ENCODE measurements around the gene DKKL1.
A peak's percentile ranks its signal among the peaks of the same experiment; 100 is the strongest.
"Not testable (repeated sequence)": the region's sequence is repeated elsewhere in the genome, so short reads cannot be mapped to it uniquely, and the experiment has no call there.

DKKL1 gene

DNA sequence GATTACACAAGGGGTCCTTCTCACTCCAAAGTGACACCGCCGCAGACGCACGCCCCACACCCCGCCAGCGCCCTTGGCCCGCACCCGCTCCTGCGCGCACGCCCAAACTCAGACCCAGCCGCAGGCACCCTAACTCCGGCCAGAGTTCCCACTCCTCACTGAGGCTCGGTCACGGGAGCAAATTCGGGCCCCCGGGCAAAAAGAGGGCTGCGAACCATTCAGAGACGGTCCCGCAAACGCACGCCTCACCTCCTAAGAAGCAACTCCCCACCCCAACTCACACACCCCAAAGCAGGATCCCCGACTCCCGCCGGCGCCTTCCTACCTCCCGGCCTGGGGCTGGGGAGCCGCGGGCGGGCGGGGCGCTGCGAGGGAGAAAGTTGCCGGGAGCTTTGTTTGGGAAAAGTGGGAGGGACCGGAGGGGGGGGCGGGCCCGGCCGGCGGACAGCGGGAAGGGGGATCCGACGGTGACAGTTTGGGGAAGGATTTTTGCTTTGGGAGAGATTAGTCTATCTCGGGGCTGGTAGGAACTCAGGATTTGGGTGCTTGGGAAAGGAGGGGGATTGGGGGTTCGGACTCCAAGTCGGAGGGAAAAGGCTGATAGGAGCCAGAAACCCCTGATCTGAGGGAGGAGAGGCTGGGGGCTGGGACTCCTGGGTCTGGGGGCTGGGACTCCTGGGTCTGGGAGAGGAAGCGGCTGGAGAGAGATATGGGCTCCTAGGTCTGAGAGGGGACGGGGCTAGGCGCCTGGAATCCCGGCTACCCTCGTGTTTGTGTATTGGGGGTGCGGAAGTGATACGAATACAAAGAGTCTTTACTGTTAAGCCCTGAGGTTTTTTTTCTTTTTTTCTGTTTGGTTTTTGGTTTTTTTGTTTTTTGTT, 1.4 kb upstream of the DKKL1 start, which contains the start of gene TEAD2:
Gene TEAD2, minus strand, starts transcription at position 369 of the 881 bp plus-strand sequence. CDS start 2,341 bp downstream, outside the sequence.
- H3K4me2 ChIP-seq, result no peak within 1 kb of the TSS
- H3K27me3 ChIP-seq, result peaks cover 61% of the 10 kb centered on the region
- H3K9me3 ChIP-seq, result peaks cover 10% of the 10 kb centered on the region
- H3K36me3 ChIP-seq, result no peaks in the 10 kb centered on the region
- H3K4me1 ChIP-seq, result no peaks in the 10 kb centered on the region
- no peak within 1 kb of the TSS for H3K4me3 ChIP-seq
- no peak within 1 kb of the TSS for H3K9ac ChIP-seq
- no peaks in the 10 kb centered on the region; the same call in 1 of the 2 replicates for H4K20me1 ChIP-seq
- H3K27ac ChIP-seq, result no peak within 1 kb of the TSS
- no peak for TF ChIP-seq Cebpa-rat (IDR thresholded peaks at IDR 0.05)

DNA sequence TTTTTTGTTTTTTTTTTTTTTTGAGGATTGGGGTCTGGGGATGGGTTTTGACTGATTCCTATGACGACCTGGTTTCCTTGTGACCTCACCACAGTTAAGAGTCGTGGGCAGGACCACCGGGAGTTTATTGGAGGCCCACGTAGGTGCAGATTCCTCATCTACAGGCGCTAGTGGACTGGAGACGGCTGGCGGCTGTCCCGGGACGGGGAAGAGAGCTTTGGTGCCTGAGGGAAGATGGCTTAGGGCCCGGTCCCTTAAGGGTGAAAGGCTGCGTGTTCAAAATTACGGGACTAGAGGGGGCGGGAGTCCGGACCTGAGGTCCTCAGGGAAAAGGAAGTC, 779 bp upstream of the DKKL1 start:
- Histone ChIP-seq H3K4me3 (no peak overlapping the region), H3K4me1 (no peaks in the 10 kb centered on the region), H3K4me2 (no peak overlapping the region), H4K20me1 (no peaks in the 10 kb centered on the region; the same call in 1 of the 2 replicates), H3K27me3 (peaks cover 61% of the 10 kb centered on the region), H3K36me3 (no peaks in the 10 kb centered on the region), H3K9me3 (peaks cover 12% of the 10 kb centered on the region), H3K9ac (no peak overlapping the region), H3K27ac (no peak overlapping the region)
- no peak for TF ChIP-seq Cebpa-rat (IDR thresholded peaks at IDR 0.05)

DNA sequence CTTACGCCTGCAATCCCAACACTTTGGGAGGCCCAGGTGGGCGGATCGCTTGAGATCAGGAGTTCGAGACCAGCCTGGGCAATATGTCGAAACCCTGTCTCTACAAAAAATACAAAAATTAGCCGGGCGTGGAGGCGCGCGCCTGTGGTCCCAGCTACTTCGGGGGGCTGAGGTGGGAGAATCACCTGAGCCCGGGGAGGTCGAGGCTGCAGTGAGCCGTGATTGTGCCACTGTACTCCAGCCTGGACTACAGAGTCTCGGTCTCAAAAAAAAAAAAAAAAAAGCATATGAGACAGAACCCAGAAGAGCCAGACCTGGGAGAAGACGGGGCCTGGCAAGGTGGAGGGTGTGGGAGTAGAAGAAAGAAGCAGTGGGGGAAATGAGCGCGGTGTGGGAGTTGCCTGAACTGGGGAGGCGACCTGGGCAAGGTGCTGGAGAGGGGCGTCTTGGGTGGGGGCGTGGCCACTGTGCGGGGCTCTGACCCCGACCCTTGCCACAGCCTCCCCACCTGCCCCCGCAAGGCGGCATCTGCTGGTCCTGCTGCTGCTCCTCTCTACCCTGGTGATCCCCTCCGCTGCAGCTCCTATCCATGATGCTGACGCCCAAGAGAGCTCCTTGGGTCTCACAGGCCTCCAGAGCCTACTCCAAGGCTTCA, 533 bp downstream of the DKKL1 start:
- no peaks in the 10 kb centered on the region; the same call in 1 of the 2 replicates for H4K20me1 ChIP-seq
- H3K4me3 ChIP-seq, result no peak overlapping the region
- no peaks in the 10 kb centered on the region for H3K36me3 ChIP-seq
- no peak for TF ChIP-seq Cebpa-rat (IDR thresholded peaks at IDR 0.05)
- no peak overlapping the region for H3K4me2 ChIP-seq
- H3K4me1 ChIP-seq, result no peaks in the 10 kb centered on the region
- no peak overlapping the region for H3K27ac ChIP-seq
- H3K9ac ChIP-seq, result no peak overlapping the region
- peaks cover 61% of the 10 kb centered on the region for H3K27me3 ChIP-seq
- peaks cover 26% of the 10 kb centered on the region for H3K9me3 ChIP-seq

- no peak overlapping the region for H3K9ac ChIP-seq
- H3K4me1 ChIP-seq, result no peaks in the 10 kb centered on the region
- H4K20me1 ChIP-seq, result no peaks in the 10 kb centered on the region; the same call in 1 of the 2 replicates
- H3K36me3 ChIP-seq, result no peaks in the 10 kb centered on the region
- no peak overlapping the region for H3K4me3 ChIP-seq
- H3K27me3 ChIP-seq, result peaks cover 42% of the 10 kb centered on the region
- TF ChIP-seq Cebpa-rat (IDR thresholded peaks at IDR 0.05), result no peak
- no peak overlapping the region for H3K4me2 ChIP-seq
- peaks cover 45% of the 10 kb centered on the region for H3K9me3 ChIP-seq
- H3K27ac ChIP-seq, result no peak overlapping the region
These were observed 2.4 kb downstream of the DKKL1 start for GRCh38 chr19:49366110-49366509.

DNA sequence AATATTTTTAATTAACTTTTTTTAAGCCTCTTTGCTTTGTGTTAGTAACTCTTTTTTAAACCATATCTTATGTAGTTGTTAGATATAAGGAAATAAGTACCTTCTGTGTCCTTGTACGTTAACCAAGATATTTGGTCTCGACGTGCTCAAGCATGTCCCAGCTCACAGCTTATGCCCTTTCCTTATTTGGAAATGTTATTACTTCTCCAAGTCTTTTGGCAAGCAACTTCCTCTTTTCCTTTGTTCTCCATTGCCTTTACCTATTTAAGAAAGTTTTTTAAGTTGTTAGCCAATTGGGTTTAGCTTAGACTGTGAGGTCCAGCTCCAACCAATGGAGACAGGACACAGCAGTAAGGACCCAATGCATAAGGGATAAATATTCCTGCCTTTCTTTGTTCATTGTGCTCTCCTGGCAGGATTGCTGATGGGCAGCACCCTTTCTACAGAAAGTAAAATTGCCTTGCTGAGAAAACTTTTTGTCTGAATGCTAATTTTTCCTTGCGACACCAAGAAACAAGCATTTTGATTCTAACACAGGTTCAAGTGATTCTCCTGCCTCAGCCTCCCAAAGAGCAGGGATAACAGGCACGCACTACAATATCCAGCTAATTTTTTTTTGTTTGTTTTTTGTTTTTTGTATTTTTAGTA, 5.2 kb downstream of the DKKL1 start:
- Histone ChIP-seq H3K4me1 (peaks cover 9% of the 10 kb centered on the region), H3K4me3 (no peak overlapping the region), H3K27me3 (peaks cover 15% of the 10 kb centered on the region), H4K20me1 (no peaks in the 10 kb centered on the region), H3K27ac (no peak overlapping the region), H3K9ac (no peak overlapping the region), H3K36me3 (no peaks in the 10 kb centered on the region), H3K4me2 (no peak overlapping the region), H3K9me3 (peaks cover 35% of the 10 kb centered on the region)
- no peak for TF ChIP-seq Cebpa-rat (IDR thresholded peaks at IDR 0.05)

- H3K4me1 ChIP-seq, result peaks cover 19% of the 10 kb centered on the region
- no peak overlapping the region for H3K27ac ChIP-seq
- H4K20me1 ChIP-seq, result no peaks in the 10 kb centered on the region
- no peak overlapping the region for H3K9ac ChIP-seq
- H3K4me3 ChIP-seq, result no peak overlapping the region
- peaks cover 35% of the 10 kb centered on the region for H3K9me3 ChIP-seq
- TF ChIP-seq Cebpa-rat (IDR thresholded peaks at IDR 0.05), result 0 out of 2 replicates have a peak, but pooled peaks have one; percentile 16
- no peak overlapping the region for H3K4me2 ChIP-seq
- H3K36me3 ChIP-seq, result no peaks in the 10 kb centered on the region
- H3K27me3 ChIP-seq, result no peaks in the 10 kb centered on the region
These were observed 7.5 kb downstream of the DKKL1 start for GRCh38 chr19:49371184-49371583.

DNA sequence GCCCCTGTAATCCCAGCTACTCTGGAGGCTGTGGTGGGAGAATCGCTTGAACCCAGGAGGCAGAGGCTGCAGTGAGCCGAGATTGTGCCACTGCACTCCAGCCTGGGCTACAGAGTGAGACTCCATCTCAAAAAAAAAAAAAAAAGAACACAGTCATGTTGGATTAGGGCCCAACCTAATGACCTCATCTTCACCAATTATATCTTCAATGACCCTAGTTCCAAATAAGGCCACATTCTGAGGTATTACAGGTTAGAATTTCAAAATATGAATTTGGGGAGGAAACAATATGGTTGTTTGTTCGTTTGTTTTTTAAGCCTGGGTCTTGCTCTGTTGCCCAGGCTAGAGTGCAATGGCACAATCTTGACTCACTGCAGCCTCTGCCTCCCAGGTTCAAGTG, 9.5 kb downstream of the DKKL1 start:
- peaks cover 30% of the 10 kb centered on the region for H3K9me3 ChIP-seq
- H4K20me1 ChIP-seq, H3K9ac ChIP-seq, H3K27me3 ChIP-seq, H3K27ac ChIP-seq, H3K4me3 ChIP-seq, H3K36me3 ChIP-seq: not testable (repeated sequence)
- peaks cover 21% of the 10 kb centered on the region for H3K4me1 ChIP-seq
- peak overlapping the region; percentile 77 for H3K4me2 ChIP-seq

DNA sequence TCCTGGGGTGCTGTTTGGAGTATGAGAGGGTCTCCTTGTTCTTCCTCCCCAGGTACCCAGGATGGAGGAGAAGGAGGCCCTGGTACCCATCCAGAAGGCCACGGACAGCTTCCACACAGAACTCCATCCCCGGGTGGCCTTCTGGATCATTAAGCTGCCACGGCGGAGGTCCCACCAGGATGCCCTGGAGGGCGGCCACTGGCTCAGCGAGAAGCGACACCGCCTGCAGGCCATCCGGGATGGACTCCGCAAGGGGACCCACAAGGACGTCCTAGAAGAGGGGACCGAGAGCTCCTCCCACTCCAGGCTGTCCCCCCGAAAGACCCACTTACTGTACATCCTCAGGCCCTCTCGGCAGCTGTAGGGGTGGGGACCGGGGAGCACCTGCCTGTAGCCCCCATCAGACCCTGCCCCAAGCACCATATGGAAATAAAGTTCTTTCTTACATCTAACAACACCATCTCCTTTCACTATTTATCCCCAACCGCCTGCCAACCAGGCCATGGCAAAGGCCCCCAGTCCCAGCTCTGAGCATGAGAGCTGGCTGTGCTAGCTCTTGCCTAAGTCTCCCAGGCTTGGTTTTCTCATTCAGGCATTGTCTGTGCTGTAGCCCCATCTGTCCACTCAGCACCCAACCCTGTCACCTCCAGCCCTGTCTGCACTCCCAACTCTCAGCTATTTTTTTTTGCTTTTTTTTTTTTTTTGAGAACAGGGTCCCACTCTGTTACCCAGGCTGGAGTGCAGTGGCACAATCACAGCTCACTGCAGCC, 11.2 kb downstream of the DKKL1 start:
- Histone ChIP-seq H3K27me3 (no peaks in the 10 kb centered on the region), H4K20me1 (no peaks in the 10 kb centered on the region), H3K9ac (no peak overlapping the region), H3K4me1 (peaks cover 38% of the 10 kb centered on the region), H3K4me2 (peak overlapping the region; percentile 77; the same call in 1 of the 2 replicates), H3K27ac (no peak overlapping the region), H3K36me3 (no peaks in the 10 kb centered on the region), H3K4me3 (no peak overlapping the region), H3K9me3 (peaks cover 13% of the 10 kb centered on the region)
- TF ChIP-seq Cebpa-rat (IDR thresholded peaks at IDR 0.05), result no peak

GRCh38 chr19:49378512-49378911, 14.8 kb downstream of the DKKL1 start:
- H3K36me3 ChIP-seq, result no peaks in the 10 kb centered on the region
- H3K27me3 ChIP-seq, result no peaks in the 10 kb centered on the region
- H3K4me1 ChIP-seq, result peaks cover 37% of the 10 kb centered on the region
- H3K4me2 ChIP-seq, result peak overlapping the region; percentile 6; the same call in 1 of the 2 replicates
- H4K20me1 ChIP-seq, result no peaks in the 10 kb centered on the region
- no peak overlapping the region for H3K9ac ChIP-seq
- H3K9me3 ChIP-seq, result peaks cover 21% of the 10 kb centered on the region
- no peak for TF ChIP-seq Cebpa-rat (IDR thresholded peaks at IDR 0.05)
- H3K27ac ChIP-seq, result no peak overlapping the region
- H3K4me3 ChIP-seq, result no peak overlapping the region

Measured in BLaER1 (cell line).